ENCODE data around the gene PIGX.

Gene PIGX

DNA sequence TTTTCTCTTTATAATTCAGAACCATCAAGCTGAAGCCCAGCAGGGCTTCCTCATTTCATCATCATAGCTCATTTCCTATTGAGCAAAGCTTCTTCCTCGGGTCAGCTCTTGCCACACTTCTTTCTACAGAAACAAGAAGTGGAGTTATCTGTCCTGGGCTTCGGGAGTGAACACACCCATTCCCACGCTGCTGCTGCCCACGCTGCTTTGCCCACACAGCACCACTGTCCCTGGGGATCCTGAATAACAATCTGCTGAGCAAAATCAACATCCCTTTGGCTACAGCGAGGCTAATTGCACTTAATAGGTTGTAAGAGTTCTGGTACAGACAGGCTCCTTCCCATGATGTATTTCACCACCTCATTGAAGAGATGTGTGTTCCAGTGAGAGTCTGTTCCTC is 23.8 kb upstream of the PIGX start:
- Histone ChIP-seq H3K9me3 (ENCODE audit: low read length) (no peaks in the 10 kb centered on the region), H3K9ac (ENCODE audit: low read length) (no peak overlapping the region), H3K36me3 (ENCODE audit: insufficient read depth, low read length) (no peaks in the 10 kb centered on the region), H3K27ac (ENCODE audit: low read depth, low read length) (no peak overlapping the region), H3K27me3 (ENCODE audit: control insufficient read depth in 1 of 2, insufficient read depth in 2 of 2, low read length in 2 of 2) (no peaks in the 10 kb centered on the region), H3K4me3 (ENCODE audit: low read depth in 1 of 2, low read length in 2 of 2) (no peak overlapping the region), H3K4me1 (ENCODE audit: insufficient read depth, low read length) (no peaks in the 10 kb centered on the region)

- Histone ChIP-seq H3K4me3 (ENCODE audit: low read depth in 1 of 2, low read length in 2 of 2) (no peak overlapping the region), H3K27ac (ENCODE audit: low read depth, low read length) (no peak overlapping the region), H3K36me3 (ENCODE audit: insufficient read depth, low read length) (no peaks in the 10 kb centered on the region), H3K9ac (ENCODE audit: low read length) (no peak overlapping the region), H3K4me1 (ENCODE audit: insufficient read depth, low read length) (no peaks in the 10 kb centered on the region), H3K27me3 (ENCODE audit: control insufficient read depth in 1 of 2, insufficient read depth in 2 of 2, low read length in 2 of 2) (no peaks in the 10 kb centered on the region), H3K9me3 (ENCODE audit: low read length) (no peaks in the 10 kb centered on the region)
Observed at GRCh38 chr3:196689941-196690660, 22.1 kb upstream of the PIGX start.

DNA sequence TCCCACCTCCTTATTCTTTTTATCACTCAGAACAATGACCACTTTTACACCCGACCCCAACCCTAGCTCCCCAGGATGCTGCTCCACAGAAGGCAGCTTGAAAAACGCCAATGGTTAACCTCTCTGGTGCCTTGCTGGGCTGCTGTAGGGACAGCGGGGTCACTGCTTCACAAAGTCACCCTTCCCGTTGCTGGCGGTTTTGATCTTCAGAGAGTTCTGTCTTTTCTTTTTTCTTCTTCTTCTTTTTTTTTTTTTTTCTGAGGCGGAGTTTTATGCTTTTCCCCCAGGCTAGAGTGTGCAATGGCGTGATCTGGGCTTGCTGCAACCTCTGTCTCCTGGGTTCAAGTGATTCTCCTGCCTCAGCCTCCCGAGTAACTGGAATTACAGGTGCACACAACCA is 20.8 kb upstream of the PIGX start:
- H3K4me3 ChIP-seq (ENCODE audit: low read depth in 1 of 2, low read length in 2 of 2), result no peak overlapping the region
- H3K9me3 ChIP-seq (ENCODE audit: low read length), result no peaks in the 10 kb centered on the region
- no peaks in the 10 kb centered on the region for H3K36me3 ChIP-seq (ENCODE audit: insufficient read depth, low read length)
- H3K9ac ChIP-seq (ENCODE audit: low read length), result no peak overlapping the region
- H3K4me1 ChIP-seq (ENCODE audit: insufficient read depth, low read length), result no peaks in the 10 kb centered on the region
- H3K27ac ChIP-seq (ENCODE audit: low read depth, low read length), result no peak overlapping the region
- no peaks in the 10 kb centered on the region for H3K27me3 ChIP-seq (ENCODE audit: control insufficient read depth in 1 of 2, insufficient read depth in 2 of 2, low read length in 2 of 2)

DNA sequence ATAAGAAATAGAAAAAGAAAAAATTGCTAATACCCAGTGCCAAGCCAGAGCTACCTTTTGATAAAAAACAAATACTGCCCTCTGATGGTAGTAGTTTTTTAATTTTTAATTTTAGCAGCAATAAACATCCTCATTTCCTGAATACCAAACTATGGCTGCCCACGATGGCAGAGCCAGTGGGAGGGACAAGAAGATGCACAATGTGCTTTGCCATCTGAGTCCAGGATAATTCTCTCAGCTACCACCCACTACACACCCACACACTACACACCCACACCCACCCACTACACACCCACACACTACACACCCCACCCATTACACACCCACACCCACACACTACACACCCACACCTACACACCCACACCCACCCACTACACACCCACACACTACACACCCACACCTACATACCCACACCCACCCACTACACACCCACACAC is 18.0 kb upstream of the PIGX start:
- no peaks in the 10 kb centered on the region for H3K36me3 ChIP-seq (ENCODE audit: insufficient read depth, low read length)
- no peak overlapping the region for H3K4me3 ChIP-seq (ENCODE audit: low read depth in 1 of 2, low read length in 2 of 2)
- no peaks in the 10 kb centered on the region for H3K27me3 ChIP-seq (ENCODE audit: control insufficient read depth in 1 of 2, insufficient read depth in 2 of 2, low read length in 2 of 2)
- H3K27ac ChIP-seq (ENCODE audit: low read depth, low read length), result no peak overlapping the region
- H3K4me1 ChIP-seq (ENCODE audit: insufficient read depth, low read length), result no peaks in the 10 kb centered on the region
- no peak overlapping the region for H3K9ac ChIP-seq (ENCODE audit: low read length)
- H3K9me3 ChIP-seq (ENCODE audit: low read length), result no peaks in the 10 kb centered on the region

DNA sequence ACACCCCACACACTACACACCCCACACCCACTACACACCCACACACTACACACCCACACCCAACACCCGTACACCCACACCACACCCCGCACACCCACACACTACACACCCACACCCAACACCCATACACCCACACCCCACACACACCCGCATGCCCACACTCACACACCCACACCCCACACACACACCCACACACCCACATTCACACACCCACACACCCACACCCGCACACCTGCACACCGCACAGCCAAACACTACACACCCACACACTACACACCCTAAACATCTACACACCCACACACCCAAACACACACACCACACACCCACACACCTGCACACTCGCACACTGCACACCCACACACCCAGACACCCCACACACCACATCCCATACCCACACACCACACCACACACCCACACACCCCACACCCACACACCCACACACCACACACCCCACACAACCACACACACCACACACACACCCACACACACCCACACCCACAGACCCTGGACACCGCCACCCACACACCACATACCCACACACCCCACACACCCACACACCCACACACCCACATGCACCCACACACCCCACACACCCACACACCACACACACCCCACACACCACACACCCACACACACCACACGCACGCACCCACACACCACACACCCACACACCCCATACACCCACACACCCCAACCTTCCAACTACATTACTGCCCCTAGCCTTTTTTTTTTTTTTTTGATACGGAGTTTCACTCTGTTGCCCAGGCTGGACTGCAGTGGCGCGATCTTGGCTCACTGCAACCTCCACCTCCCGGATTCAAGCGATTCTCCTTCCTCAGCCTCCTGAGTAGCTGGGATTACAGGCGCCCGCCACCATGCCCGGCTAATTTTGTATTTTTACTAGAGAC is 17.0 kb upstream of the PIGX start:
- Histone ChIP-seq H3K4me3 (ENCODE audit: low read depth in 1 of 2, low read length in 2 of 2) (no peak overlapping the region), H3K9me3 (ENCODE audit: low read length) (no peaks in the 10 kb centered on the region), H3K27ac (ENCODE audit: low read depth, low read length) (no peak overlapping the region), H3K9ac (ENCODE audit: low read length) (no peak overlapping the region), H3K4me1 (ENCODE audit: insufficient read depth, low read length) (no peaks in the 10 kb centered on the region), H3K36me3 (ENCODE audit: insufficient read depth, low read length) (no peaks in the 10 kb centered on the region), H3K27me3 (ENCODE audit: control insufficient read depth in 1 of 2, insufficient read depth in 2 of 2, low read length in 2 of 2) (no peaks in the 10 kb centered on the region)

DNA sequence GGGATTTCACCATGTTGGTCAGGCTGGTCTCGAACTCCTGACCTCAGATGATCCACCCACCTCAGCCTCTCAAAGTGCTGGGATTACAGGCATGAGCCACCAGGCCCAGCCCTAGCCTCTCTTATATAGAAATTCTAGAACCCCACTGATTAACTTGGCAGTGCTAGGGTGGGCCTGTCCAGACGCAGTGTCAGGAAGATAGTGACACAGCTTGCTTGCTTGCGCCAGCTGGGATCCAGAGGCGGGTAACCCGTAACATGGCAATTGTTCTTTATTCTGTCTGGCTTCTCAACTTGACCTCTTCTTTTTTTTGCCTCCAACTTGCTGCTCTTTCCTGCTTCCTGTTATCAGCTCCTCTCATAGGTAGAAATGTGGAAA is 16.3 kb upstream of the PIGX start:
- no peaks in the 10 kb centered on the region for H3K4me1 ChIP-seq (ENCODE audit: insufficient read depth, low read length)
- H3K27me3 ChIP-seq (ENCODE audit: control insufficient read depth in 1 of 2, insufficient read depth in 2 of 2, low read length in 2 of 2), result no peaks in the 10 kb centered on the region
- H3K4me3 ChIP-seq (ENCODE audit: low read depth in 1 of 2, low read length in 2 of 2), result no peak overlapping the region
- H3K36me3 ChIP-seq (ENCODE audit: insufficient read depth, low read length), result no peaks in the 10 kb centered on the region
- no peak overlapping the region for H3K9ac ChIP-seq (ENCODE audit: low read length)
- no peaks in the 10 kb centered on the region for H3K9me3 ChIP-seq (ENCODE audit: low read length)
- no peak overlapping the region for H3K27ac ChIP-seq (ENCODE audit: low read depth, low read length)

DNA sequence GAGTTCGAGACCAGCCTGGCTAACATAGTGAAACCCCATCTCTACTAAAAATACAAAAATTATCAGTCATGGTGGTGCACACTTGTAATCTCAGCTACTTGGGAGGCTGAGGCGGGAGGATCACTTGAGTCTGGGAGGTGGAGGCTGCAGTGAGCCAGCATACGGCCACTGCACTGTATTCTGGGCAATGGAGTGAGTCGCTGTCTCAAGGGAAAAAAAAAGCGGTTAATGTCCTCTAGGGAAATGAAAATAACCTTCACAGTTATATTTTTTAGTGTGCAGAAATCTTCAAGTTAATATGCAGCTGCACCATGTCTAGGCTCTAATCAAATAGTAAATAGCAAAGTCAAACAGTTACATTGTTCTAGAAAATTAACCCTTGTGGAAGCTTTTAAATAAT is 14.9 kb upstream of the PIGX start:
- H3K4me1 ChIP-seq (ENCODE audit: insufficient read depth, low read length), result no peaks in the 10 kb centered on the region
- no peak overlapping the region for H3K4me3 ChIP-seq (ENCODE audit: low read depth in 1 of 2, low read length in 2 of 2)
- no peak overlapping the region for H3K9ac ChIP-seq (ENCODE audit: low read length)

DNA sequence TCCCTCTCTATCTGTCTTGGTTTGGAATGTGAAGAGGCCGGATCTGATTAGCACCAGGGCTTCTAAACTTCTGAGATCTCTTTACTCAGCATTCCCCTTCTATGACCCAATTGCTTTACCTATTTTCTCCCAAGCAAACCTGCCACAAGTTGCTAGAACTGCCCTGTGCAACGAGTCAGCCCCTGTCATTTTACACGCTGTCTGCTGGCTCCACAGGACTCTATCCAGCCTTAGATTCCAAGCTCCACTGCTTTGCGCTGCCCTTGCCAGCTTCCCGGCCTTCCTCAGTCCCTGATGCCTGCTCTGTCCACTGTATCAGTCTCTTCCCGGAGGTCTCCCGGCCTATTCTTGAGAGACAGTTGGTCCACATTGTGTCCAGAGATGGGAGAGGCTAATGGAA is 12.4 kb upstream of the PIGX start:
- Histone ChIP-seq H3K9me3 (ENCODE audit: low read length) (no peaks in the 10 kb centered on the region), H3K36me3 (ENCODE audit: insufficient read depth, low read length) (no peaks in the 10 kb centered on the region), H3K27me3 (ENCODE audit: control insufficient read depth in 1 of 2, insufficient read depth in 2 of 2, low read length in 2 of 2) (no peaks in the 10 kb centered on the region), H3K9ac (ENCODE audit: low read length) (no peak overlapping the region), H3K27ac (ENCODE audit: low read depth, low read length) (no peak overlapping the region), H3K4me3 (ENCODE audit: low read depth in 1 of 2, low read length in 2 of 2) (no peak overlapping the region), H3K4me1 (ENCODE audit: insufficient read depth, low read length) (no peaks in the 10 kb centered on the region)

More for the DNA sequence above, 14.9 kb upstream of the PIGX start:
- Histone ChIP-seq H3K36me3 (ENCODE audit: insufficient read depth, low read length) (no peaks in the 10 kb centered on the region), H3K9me3 (ENCODE audit: low read length) (no peaks in the 10 kb centered on the region), H3K27ac (ENCODE audit: low read depth, low read length) (no peak overlapping the region), H3K27me3 (ENCODE audit: control insufficient read depth in 1 of 2, insufficient read depth in 2 of 2, low read length in 2 of 2) (no peaks in the 10 kb centered on the region)

DNA sequence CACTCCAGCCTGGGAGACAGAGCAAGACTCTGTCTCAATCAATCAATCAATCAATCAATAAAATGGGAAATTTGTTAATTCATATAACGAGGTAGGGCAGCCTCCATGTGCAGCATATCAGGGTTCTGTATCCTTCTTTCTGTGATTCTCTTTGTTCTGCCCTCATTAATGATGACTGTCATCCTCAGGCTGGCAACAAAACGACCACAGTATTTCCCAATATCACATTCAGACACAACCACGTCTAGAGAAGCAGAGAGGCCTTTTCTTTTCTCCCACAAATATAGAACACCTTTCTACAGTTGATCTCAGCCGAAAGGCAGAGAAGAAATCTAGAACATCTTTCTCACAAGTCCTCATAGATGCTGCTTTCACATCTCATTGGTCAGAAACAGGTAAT is 11.4 kb upstream of the PIGX start:
- no peaks in the 10 kb centered on the region for H3K27me3 ChIP-seq (ENCODE audit: control insufficient read depth in 1 of 2, insufficient read depth in 2 of 2, low read length in 2 of 2)
- H3K4me1 ChIP-seq (ENCODE audit: insufficient read depth, low read length), result no peaks in the 10 kb centered on the region
- H3K27ac ChIP-seq (ENCODE audit: low read depth, low read length), result no peak overlapping the region
- H3K36me3 ChIP-seq (ENCODE audit: insufficient read depth, low read length), result no peaks in the 10 kb centered on the region
- H3K9ac ChIP-seq (ENCODE audit: low read length), result no peak overlapping the region
- no peak overlapping the region for H3K4me3 ChIP-seq (ENCODE audit: low read depth in 1 of 2, low read length in 2 of 2)
- no peaks in the 10 kb centered on the region for H3K9me3 ChIP-seq (ENCODE audit: low read length)

GRCh38 chr3:196706327-196706726 is 5.8 kb upstream of the PIGX start:
- no peak overlapping the region for H3K27ac ChIP-seq (ENCODE audit: low read depth, low read length)
- no peaks in the 10 kb centered on the region for H3K9me3 ChIP-seq (ENCODE audit: low read length)
- no peak overlapping the region for H3K9ac ChIP-seq (ENCODE audit: low read length)
- no peaks in the 10 kb centered on the region for H3K27me3 ChIP-seq (ENCODE audit: control insufficient read depth in 1 of 2, insufficient read depth in 2 of 2, low read length in 2 of 2)
- H3K36me3 ChIP-seq (ENCODE audit: insufficient read depth, low read length), result no peaks in the 10 kb centered on the region
- no peak overlapping the region for H3K4me3 ChIP-seq (ENCODE audit: low read depth in 1 of 2, low read length in 2 of 2)
- H3K4me1 ChIP-seq (ENCODE audit: insufficient read depth, low read length), result peaks cover 4% of the 10 kb centered on the region

DNA sequence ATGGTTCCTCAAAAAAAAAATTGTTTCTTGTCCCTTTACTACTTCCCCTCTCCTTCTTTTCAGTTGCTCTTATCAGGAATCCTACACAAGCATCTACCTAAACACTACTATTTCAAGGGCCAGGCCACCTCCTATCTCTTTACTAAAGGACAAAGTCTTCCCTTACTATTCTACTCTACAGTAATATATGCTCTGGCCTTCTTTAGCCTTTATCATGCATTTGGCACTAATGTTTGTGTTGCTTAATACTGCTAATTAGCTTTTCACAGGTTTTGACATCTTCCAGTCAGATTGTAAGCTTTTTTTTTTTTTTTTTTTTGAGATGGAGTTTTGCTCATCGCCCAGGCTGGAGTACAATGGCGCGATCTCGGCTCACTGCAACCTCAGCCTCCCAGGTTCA is 5.4 kb upstream of the PIGX start:
- no peak overlapping the region for H3K27ac ChIP-seq (ENCODE audit: low read depth, low read length)

More for the DNA sequence above, 5.4 kb upstream of the PIGX start:
- no peak overlapping the region for H3K4me3 ChIP-seq (ENCODE audit: low read depth in 1 of 2, low read length in 2 of 2)
- H3K4me1 ChIP-seq (ENCODE audit: insufficient read depth, low read length), result peaks cover 6% of the 10 kb centered on the region
- H3K27me3 ChIP-seq (ENCODE audit: control insufficient read depth in 1 of 2, insufficient read depth in 2 of 2, low read length in 2 of 2), result no peaks in the 10 kb centered on the region
- H3K36me3 ChIP-seq (ENCODE audit: insufficient read depth, low read length), result no peaks in the 10 kb centered on the region
- no peaks in the 10 kb centered on the region for H3K9me3 ChIP-seq (ENCODE audit: low read length)
- no peak overlapping the region for H3K9ac ChIP-seq (ENCODE audit: low read length)

Data from muscle layer of colon (tissue), 2 donors.